Esophagus squamous epithelium (tissue), 5 donors: ENCODE results near the gene HIGD2A. TPM values are rescaled to one million over a fixed set of nuclear protein-coding genes. Genes with fewer than 3 reads are reported as not detected.
A peak's percentile ranks its signal among the peaks of the same experiment; 100 is the strongest.

Experiments used
- DNase-seq: peaks from one replicate; lab custom pipeline; 2025; lab: John Stamatoyannopoulos, UW
- H3K27ac ChIP-seq, 4 donors: fragments of 200-600 bp; sonication (generic); one replicate each; pipeline ENCODE4 v1.5.1; 2016 to 2019; ENCODE audit warnings: mild to moderate bottlenecking in 1 of 4
- H3K27me3 ChIP-seq, 4 donors: fragments of 200-600 bp; sonication (generic); 1 replicate in 3 of 4; 2 replicates in 1 of 4; pipeline versions ENCODE4 v1.5.1 to v1.6.0; 2017 to 2021; ENCODE audit warnings: antibody characterized with exemption in 1 of 4
- H3K36me3 ChIP-seq, 3 donors: fragments of 200-600 bp; sonication (generic); one replicate each; pipeline ENCODE4 v1.5.1; 2016 to 2019
- H3K4me1 ChIP-seq, 3 donors: fragments of 200-600 bp; sonication (generic); one replicate each; pipeline ENCODE4 v1.5.1; 2017 to 2019
- H3K4me3 ChIP-seq, 4 donors: fragments of 200-600 bp; sonication (generic); 1 replicate in 3 of 4; 2 replicates in 1 of 4; pipeline ENCODE4 v1.5.1; 2016 to 2019; ENCODE audit warnings: mild to moderate bottlenecking in 2 of 4, moderate library complexity in 1 of 4
- H3K9me3 ChIP-seq, 3 donors: fragments of 200-600 bp; sonication (generic); one replicate each; pipeline ENCODE4 v1.5.1; 2016 to 2019
- POLR2A ChIP-seq, 4 donors: fragments of 450-650 bp; IDR thresholded peaks; one replicate each; pipeline ENCODE4 v1.6.1; 2017; ENCODE audit warnings: antibody characterized with exemption in 4 of 4, mild to moderate bottlenecking in 4 of 4, moderate library complexity in 3 of 4
- WGBS, 2 donors: methylation state at CpG; one replicate each; pipeline ENCODE4 v1.1.5; 2018; 5-methylcytosine and 5-hydroxymethylcytosine counted together
- intact Hi-C: fragments of 100-400 bp; cut with DNase I; formaldehyde crosslinking; loops from one replicate; pipeline ENCODE4 v1.15.0; 2022
- total RNA-seq, 4 donors: library from RNA; depleted of rRNA; stranded (reverse); fragments of >200 nt; gene quantifications; one replicate each; pipeline ENCODE4 v1.1.0, GENCODE V29; 2016
- TF ChIP-seq, protein P1 (sequence below), 6 experiments: fragments of 450-650 bp in 4 of 6; fragments of 200-600 bp in 2 of 6; sonication (generic) in 2 of 6; IDR thresholded peaks; one replicate each; pipeline ENCODE4 v1.5.1; 2016 to 2019; ENCODE audit warnings: antibody characterized with exemption in 6 of 6, mild to moderate bottlenecking in 4 of 6, moderate library complexity in 4 of 6
- donor health status: DM: yes; HTN: yes; CAD: no.

Gene HIGD2A
- total RNA-seq, 4 donors from 2014 or later: 77.2 to 122 (median 90.3) TPM

DNA sequence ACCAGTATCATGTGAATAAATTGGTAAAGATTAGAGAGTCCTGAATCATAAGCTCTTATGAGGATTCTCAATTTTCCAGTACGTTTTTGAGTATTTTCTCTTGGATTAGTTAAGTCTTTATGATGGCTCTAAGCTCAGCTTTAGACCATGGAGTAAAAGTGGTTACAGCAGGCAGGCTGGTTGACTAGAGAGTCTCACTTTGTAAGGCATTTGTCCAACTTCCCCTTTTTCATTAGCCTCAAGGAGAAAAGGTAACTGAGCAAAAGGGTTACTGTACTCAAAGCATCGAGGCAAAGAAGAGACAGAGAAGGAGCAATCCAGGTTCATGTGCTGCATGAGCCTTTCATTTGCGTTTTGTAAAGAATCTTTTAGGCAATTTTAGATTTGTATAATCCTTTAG, 8.7 kb upstream of the HIGD2A start:
- no peak for DNase-seq
- Histone ChIP-seq H3K4me1 (peaks cover 0 to 13% (median 0%) of the 10 kb centered on the region in 3 donors), H3K27me3 (no peaks in the 10 kb centered on the region), H3K27ac (no peak overlapping the region), H3K9me3 (no peaks in the 10 kb centered on the region), H3K36me3 (peaks cover 12 to 45% (median 31%) of the 10 kb centered on the region in 3 donors), H3K4me3 (no peak overlapping the region)
- WGBS, 2 donors: 60 to 78% methylated on average over 3 of the region's 3 CpGs
- intact Hi-C loops: no loop called here
- TF ChIP-seq, protein P1, sequence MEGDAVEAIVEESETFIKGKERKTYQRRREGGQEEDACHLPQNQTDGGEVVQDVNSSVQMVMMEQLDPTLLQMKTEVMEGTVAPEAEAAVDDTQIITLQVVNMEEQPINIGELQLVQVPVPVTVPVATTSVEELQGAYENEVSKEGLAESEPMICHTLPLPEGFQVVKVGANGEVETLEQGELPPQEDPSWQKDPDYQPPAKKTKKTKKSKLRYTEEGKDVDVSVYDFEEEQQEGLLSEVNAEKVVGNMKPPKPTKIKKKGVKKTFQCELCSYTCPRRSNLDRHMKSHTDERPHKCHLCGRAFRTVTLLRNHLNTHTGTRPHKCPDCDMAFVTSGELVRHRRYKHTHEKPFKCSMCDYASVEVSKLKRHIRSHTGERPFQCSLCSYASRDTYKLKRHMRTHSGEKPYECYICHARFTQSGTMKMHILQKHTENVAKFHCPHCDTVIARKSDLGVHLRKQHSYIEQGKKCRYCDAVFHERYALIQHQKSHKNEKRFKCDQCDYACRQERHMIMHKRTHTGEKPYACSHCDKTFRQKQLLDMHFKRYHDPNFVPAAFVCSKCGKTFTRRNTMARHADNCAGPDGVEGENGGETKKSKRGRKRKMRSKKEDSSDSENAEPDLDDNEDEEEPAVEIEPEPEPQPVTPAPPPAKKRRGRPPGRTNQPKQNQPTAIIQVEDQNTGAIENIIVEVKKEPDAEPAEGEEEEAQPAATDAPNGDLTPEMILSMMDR (IDR thresholded peaks at IDR 0.05): no peak
- no peak for TF ChIP-seq POLR2A (IDR thresholded peaks at IDR 0.05)

DNA sequence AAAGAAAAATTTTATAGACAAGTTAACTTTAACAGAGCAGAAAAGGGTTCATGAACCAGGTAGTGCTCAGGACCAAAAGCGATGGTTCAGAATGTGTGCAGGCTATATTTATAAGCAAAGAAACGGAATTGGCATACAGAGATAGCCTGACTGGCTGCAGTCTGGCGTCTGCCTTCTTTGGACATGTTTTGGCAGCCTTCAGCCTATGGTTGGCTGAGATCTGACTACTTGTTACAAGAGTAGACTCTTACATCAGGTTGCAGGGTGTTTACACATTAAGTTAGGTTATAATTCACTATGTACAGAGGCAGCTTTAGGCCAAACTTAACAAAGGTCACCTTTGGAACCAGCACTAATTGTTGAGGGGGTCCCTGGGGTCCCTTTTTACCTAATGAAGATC, 7.1 kb upstream of the HIGD2A start:
- Histone ChIP-seq H3K4me3 (no peak overlapping the region), H3K36me3 (peaks cover 12 to 60% (median 33%) of the 10 kb centered on the region in 3 donors), H3K9me3 (no peaks in the 10 kb centered on the region), H3K4me1 (peaks cover 0 to 25% (median under 1%) of the 10 kb centered on the region in 3 donors), H3K27me3 (no peaks in the 10 kb centered on the region), H3K27ac (peak overlapping the region in 3 of 4 donors; percentile 24 to 62 (median 53))
- 64 to 68% methylated on average over 3 of the region's 3 CpGs for WGBS, 2 donors
- no peak for TF ChIP-seq POLR2A (IDR thresholded peaks at IDR 0.05)
- TF ChIP-seq, protein P1 (IDR thresholded peaks at IDR 0.05): no peak
- intact Hi-C loops: no loop called here
- DNase-seq: no peak

DNA sequence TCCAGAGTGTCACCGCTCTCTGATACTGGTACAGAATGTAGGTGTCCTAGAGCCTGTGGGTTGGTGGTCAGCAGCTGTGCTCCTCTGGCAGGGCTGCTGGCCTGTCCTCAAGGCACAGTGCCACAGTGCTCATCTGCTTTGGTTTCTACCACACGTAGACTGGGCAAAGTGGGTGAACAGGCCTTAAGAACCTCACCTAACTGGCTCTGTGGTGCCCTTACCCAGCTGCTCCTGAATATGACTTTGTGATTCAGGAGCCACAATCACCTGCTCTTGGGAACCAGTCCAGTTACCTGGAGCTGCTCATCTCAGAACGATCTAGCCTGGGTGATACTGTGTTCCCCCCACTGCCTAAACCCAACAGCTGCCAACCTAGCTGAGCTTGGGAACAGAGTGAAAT, 6.6 kb upstream of the HIGD2A start:
- Histone ChIP-seq H3K27me3 (no peaks in the 10 kb centered on the region), H3K4me3 (no peak overlapping the region), H3K9me3 (no peaks in the 10 kb centered on the region), H3K27ac (peak overlapping the region; percentile 3 to 62 (median 38)), H3K36me3 (peaks cover 12 to 64% (median 33%) of the 10 kb centered on the region in 3 donors), H3K4me1 (peaks cover under 1 to 31% (median 6%) of the 10 kb centered on the region in 3 donors)
- intact Hi-C loops: no loop called here
- no peak for DNase-seq
- TF ChIP-seq, protein P1 (IDR thresholded peaks at IDR 0.05): no peak
- TF ChIP-seq POLR2A (IDR thresholded peaks at IDR 0.05): no peak
- 90 to 92% methylated on average over 2 of the region's 3 CpGs for WGBS, 2 donors

DNA sequence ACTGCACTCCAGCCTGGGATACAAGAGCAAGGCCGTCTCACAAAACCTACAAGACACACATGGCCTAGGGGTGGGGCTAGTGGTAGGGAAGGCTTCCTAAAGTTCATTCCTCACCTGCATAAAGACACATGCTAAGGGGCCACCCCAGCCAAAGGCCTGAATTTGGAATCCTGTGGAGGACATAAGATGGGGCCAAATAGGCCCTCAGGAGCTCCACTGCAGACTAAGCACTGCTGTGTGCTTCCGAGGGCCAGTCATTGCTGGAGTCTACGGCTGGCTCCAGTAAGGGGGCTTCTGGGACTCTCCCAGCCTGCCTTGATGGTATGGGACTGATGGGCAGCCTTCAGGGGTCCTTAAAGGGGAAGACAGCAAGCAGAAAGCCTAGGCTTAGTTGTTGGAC, 5.8 kb upstream of the HIGD2A start:
- no peaks in the 10 kb centered on the region for H3K9me3 ChIP-seq
- intact Hi-C loops: no loop called here
- 89 to 92% methylated on average over 1 to 2 of the region's 3 CpGs for WGBS, 2 donors
- H3K27me3 ChIP-seq: no peaks in the 10 kb centered on the region
- H3K36me3 ChIP-seq: peaks cover 12 to 64% (median 33%) of the 10 kb centered on the region in 3 donors
- DNase-seq: no peak
- no peak overlapping the region for H3K4me3 ChIP-seq
- TF ChIP-seq POLR2A (IDR thresholded peaks at IDR 0.05): no peak
- TF ChIP-seq, protein P1 (IDR thresholded peaks at IDR 0.05): no peak
- H3K27ac ChIP-seq: no peak overlapping the region
- peaks cover 8 to 38% (median 13%) of the 10 kb centered on the region in 3 donors for H3K4me1 ChIP-seq

DNA sequence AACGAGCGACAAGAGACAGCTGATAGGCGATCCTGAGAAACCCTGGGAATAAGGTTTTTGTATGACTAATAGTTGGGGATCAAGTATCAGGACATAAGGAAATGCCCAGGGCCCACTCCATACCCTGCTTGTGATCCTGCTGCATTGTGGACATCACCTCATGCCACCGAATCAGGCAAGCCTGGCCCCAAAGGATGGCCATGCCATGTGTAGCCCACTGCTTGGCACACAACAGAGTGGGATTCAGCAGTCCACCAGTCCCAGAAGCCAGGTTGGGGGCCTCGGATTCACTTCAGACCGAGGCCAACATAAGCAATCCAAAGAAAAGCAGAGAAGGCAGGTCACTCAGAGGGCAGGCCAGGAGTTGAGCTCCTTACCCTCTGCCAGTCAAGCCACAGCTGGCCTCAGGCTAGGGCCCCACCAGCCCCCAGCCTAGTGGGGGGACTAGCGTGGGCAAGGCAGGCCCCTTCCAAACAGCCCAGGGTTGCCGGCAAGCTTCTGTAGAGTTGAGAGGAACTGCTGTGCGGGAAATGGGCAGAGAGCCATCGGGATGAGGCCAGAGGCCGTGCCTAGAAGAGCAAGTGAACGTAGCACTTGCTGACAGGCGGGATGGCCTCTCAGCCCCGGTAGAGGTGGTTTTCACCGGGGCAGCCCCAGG, 5.2 kb upstream of the HIGD2A start:
- Histone ChIP-seq H3K27ac (no peak overlapping the region), H3K9me3 (no peaks in the 10 kb centered on the region), H3K4me3 (no peak overlapping the region), H3K36me3 (peaks cover 12 to 64% (median 33%) of the 10 kb centered on the region in 3 donors), H3K27me3 (no peaks in the 10 kb centered on the region), H3K4me1 (peaks cover 10 to 44% (median 14%) of the 10 kb centered on the region in 3 donors)
- intact Hi-C loops: no loop called here
- WGBS, 2 donors: 90% methylated on average over 11 to 13 of the region's 15 CpGs
- TF ChIP-seq, protein P1 (IDR thresholded peaks at IDR 0.05): no peak
- no peak for TF ChIP-seq POLR2A (IDR thresholded peaks at IDR 0.05)
- no peak for DNase-seq
